SK-N-SH (cell line): ENCODE data around the gene GATM. TPM values are rescaled to one million over a fixed set of nuclear protein-coding genes. Genes with fewer than 3 reads are reported as not detected.

ENCODE experiments used
- CTCF ChIA-PET: fragments of 300-600, 350-600 bp; formaldehyde crosslinking; extraction: SDS; loops from one replicate; lab custom pipeline; 2021; lab: Yijun Ruan, JAX
- POLR2A ChIA-PET: fragments of 350-600 bp; sonication (Branson Sonifier 250); formaldehyde crosslinking; extraction: SDS; loops from one replicate; lab custom pipeline; 2020; ENCODE audit warnings: antibody characterized with exemption, inconsistent platforms; lab: Yijun Ruan, JAX
- DNase-seq: peaks from one replicate; pipeline ENCODE4 v3.0.0; 2012
- H2AFZ ChIP-seq: fragments of 200-600 bp; sonication (generic); 2 replicates; pipeline ENCODE4 v1.8.1; 2016; ENCODE audit warnings: antibody characterized with exemption, mild to moderate bottlenecking, low read depth
- H3F3A ChIP-seq: fragments of 200-600 bp; sonication (generic); replicated peaks from 2 replicates; pipeline ENCODE3; 2016; ENCODE audit warnings: antibody characterized with exemption, mild to moderate bottlenecking; ENCODE audit not compliant: insufficient read depth
- H3K27ac ChIP-seq, 2 experiments: fragments of 200-500 bp in 1 of 2; fragments of 200-600 bp in 1 of 2; sonication (Bioruptor generic) in 1 of 2; sonication (generic), shearing (Covaris generic) in 1 of 2; 2 replicates each; pipeline versions ENCODE4 v1.5.1 to v1.6.1; 2014 to 2016; ENCODE audit warnings: low read depth in 2 of 2, inconsistent platforms in 1 of 2, low read length in 1 of 2, mild to moderate bottlenecking in 1 of 2, mixed read lengths in 1 of 2
- H3K27me3 ChIP-seq: fragments of 200-600 bp; sonication (generic), shearing (Covaris generic); 2 replicates; pipeline ENCODE4 v1.6.1; 2016; ENCODE audit warnings: mixed run types; ENCODE audit not compliant: insufficient read depth
- H3K36me3 ChIP-seq, 2 experiments: fragments of 200-500 bp in 1 of 2; fragments of 200-600 bp in 1 of 2; sonication (Bioruptor generic) in 1 of 2; sonication (generic) in 1 of 2; replicated peaks in 1 of 2; 2 replicates each; pipeline versions ENCODE3 to v1.5.1; 2014 to 2016; ENCODE audit warnings: low read length in 1 of 2, mild to moderate bottlenecking in 1 of 2; ENCODE audit not compliant: insufficient read depth in 2 of 2, control insufficient read depth in 1 of 2
- H3K4me1 ChIP-seq, 2 experiments: fragments of 200-500 bp in 1 of 2; fragments of 200-600 bp in 1 of 2; sonication (Bioruptor generic) in 1 of 2; sonication (generic), shearing (Covaris generic) in 1 of 2; 2 replicates each; pipeline versions ENCODE4 v1.5.1 to v1.6.1; 2014 to 2016; ENCODE audit warnings: low read depth in 1 of 2, low read length in 1 of 2, mixed run types in 1 of 2; ENCODE audit not compliant: insufficient read depth in 2 of 2, control insufficient read depth in 1 of 2
- H3K4me2 ChIP-seq: fragments of 200-600 bp; sonication (generic), shearing (Covaris generic); 2 replicates; pipeline ENCODE4 v1.6.1; 2017; ENCODE audit warnings: mixed run types
- H3K4me3 ChIP-seq, 2 experiments: fragments of 200-500 bp in 1 of 2; fragments of 200-600 bp in 1 of 2; sonication (Bioruptor generic) in 1 of 2; sonication (generic), shearing (Covaris generic) in 1 of 2; 2 replicates each; pipeline versions ENCODE4 v1.5.1 to v1.8.1; 2014 to 2016; ENCODE audit warnings: low read depth in 2 of 2, inconsistent platforms in 1 of 2, low read length in 1 of 2, mild to moderate bottlenecking in 1 of 2, mixed read lengths in 1 of 2, moderate library complexity in 1 of 2
- H3K79me2 ChIP-seq: fragments of 200-600 bp; sonication (generic); 2 replicates; pipeline ENCODE4 v1.8.1; 2017; ENCODE audit warnings: mild to moderate bottlenecking; ENCODE audit not compliant: insufficient read depth
- H3K9ac ChIP-seq: fragments of 200-600 bp; sonication (generic); 2 replicates; pipeline ENCODE4 v1.6.1; 2017; ENCODE audit warnings: mixed run types
- H3K9me2 ChIP-seq: fragments of 200-600 bp; sonication (generic); 2 replicates; pipeline ENCODE4 v1.6.1; 2017; ENCODE audit warnings: mixed run types
- H3K9me3 ChIP-seq: fragments of 200-600 bp; sonication (generic); 2 replicates; pipeline ENCODE4 v1.6.1; 2017; ENCODE audit warnings: mixed run types, mild to moderate bottlenecking, moderate library complexity
- H4K20me1 ChIP-seq: fragments of 200-600 bp; sonication (generic); 2 replicates; pipeline ENCODE4 v1.6.1; 2017; ENCODE audit warnings: mild to moderate bottlenecking, mixed run types; ENCODE audit not compliant: insufficient read depth
- CHD2 ChIP-seq: fragments of 150-350 bp; IDR thresholded peaks from 2 replicates; pipeline ENCODE4 v1.6.1; 2018; ENCODE audit warnings: low read length; ENCODE audit not compliant: partially characterized antibody
- FOSL2 ChIP-seq: IDR thresholded peaks from 2 replicates; pipeline ENCODE4 v1.4.0; 2012; ENCODE audit warnings: low read depth, mild to moderate bottlenecking, moderate library complexity, borderline replicate concordance
- FOXM1 ChIP-seq: IDR thresholded peaks from 2 replicates; pipeline ENCODE4 v1.4.0; 2012; ENCODE audit warnings: low read depth, mild to moderate bottlenecking
- GABPA ChIP-seq: IDR thresholded peaks from 2 replicates; pipeline ENCODE4 v1.4.0; 2012; ENCODE audit warnings: low read depth, mild to moderate bottlenecking
- MXI1 ChIP-seq: IDR thresholded peaks from 2 replicates; pipeline ENCODE4 v1.6.1; 2012; ENCODE audit warnings: mild to moderate bottlenecking, low read depth, low read length, improper control_type of control experiment
- NFIC ChIP-seq: IDR thresholded peaks from 2 replicates; pipeline ENCODE4 v1.4.0; 2012; ENCODE audit warnings: borderline replicate concordance
- RAD21 ChIP-seq: IDR thresholded peaks from 2 replicates; pipeline ENCODE4 v1.6.1; 2012; ENCODE audit warnings: mild to moderate bottlenecking, low read length
- RXRA ChIP-seq: IDR thresholded peaks from 2 replicates; pipeline ENCODE4 v1.4.0; 2012; ENCODE audit warnings: low read depth, mild to moderate bottlenecking, borderline replicate concordance
- SIN3A ChIP-seq: IDR thresholded peaks from 2 replicates; pipeline ENCODE4 v1.6.1; 2012; ENCODE audit warnings: low read depth, mild to moderate bottlenecking, low read length, moderate library complexity, borderline replicate concordance
- TEAD4 ChIP-seq: IDR thresholded peaks from 2 replicates; pipeline ENCODE4 v1.4.0; 2012; ENCODE audit warnings: mild to moderate bottlenecking, borderline replicate concordance; ENCODE audit not compliant: insufficient read depth
- YY1 ChIP-seq: IDR thresholded peaks from 2 replicates; pipeline ENCODE4 v1.4.0; 2012; ENCODE audit warnings: low read depth, mild to moderate bottlenecking
- WGBS: methylation state at CpG from one replicate; pipeline ENCODE4 v1.1.6; 2017; ENCODE audit warnings: low lambda C conversion rate; 5-methylcytosine and 5-hydroxymethylcytosine counted together
- polyA plus RNA-seq, 3 experiments: library from polyadenylated mRNA; depleted of rRNA; stranded (reverse); fragments of >200 nt; gene quantifications; 2 replicates each; pipeline ENCODE4 v1.2.3, GENCODE V29; 2012
- TF ChIP-seq, protein P1 (sequence below): IDR thresholded peaks from 2 replicates; pipeline ENCODE4 v1.4.0; 2012; ENCODE audit warnings: low read depth, borderline replicate concordance

The GATM gene
- polyA plus RNA-seq, 1 of the 3 experiments (the other 2 are of a cell fraction), result 0.58 TPM

DNA sequence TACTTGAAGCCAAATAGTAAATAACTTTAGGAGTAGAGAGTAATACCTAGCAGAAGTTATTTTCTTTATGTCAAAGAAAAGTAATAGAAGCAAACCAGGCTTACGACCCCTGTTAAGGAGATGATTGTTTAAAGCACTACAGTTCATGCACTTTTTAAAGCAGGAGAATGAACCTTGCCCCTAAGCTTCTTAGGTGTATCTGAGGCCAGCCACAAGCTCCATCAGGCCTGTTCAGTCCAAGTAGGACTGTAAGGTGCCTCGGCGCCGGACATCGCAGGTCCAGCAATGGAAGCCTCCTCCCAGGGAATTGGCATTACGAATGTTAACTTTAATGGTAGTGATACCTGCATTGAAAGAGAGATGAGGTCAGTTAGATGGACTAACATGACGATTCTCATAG is 16.5 kb downstream of the GATM start:
- H3K27ac ChIP-seq, result no peak overlapping the region
- H3F3A ChIP-seq, result no peaks in the 10 kb centered on the region
- no peak for DNase-seq
- no peaks in the 10 kb centered on the region for H3K9me3 ChIP-seq
- 66% methylated on average over 7 of the region's 7 CpGs for WGBS
- H3K27me3 ChIP-seq, result no peaks in the 10 kb centered on the region
- H3K79me2 ChIP-seq, result no peaks in the 10 kb centered on the region
- no peak overlapping the region for H2AFZ ChIP-seq
- no peaks in the 10 kb centered on the region for H3K9me2 ChIP-seq
- no peaks in the 10 kb centered on the region for H3K36me3 ChIP-seq
- no peak overlapping the region for H3K4me2 ChIP-seq
- no peak overlapping the region for H3K4me3 ChIP-seq
- POLR2A ChIA-PET, result no interaction called here
- CTCF ChIA-PET, result no interaction called here
- no peaks in the 10 kb centered on the region for H4K20me1 ChIP-seq
- TF ChIP-seq CHD2 (no peak), RAD21 (no peak), MXI1 (no peak)
- TF ChIP-seq, protein P1, sequence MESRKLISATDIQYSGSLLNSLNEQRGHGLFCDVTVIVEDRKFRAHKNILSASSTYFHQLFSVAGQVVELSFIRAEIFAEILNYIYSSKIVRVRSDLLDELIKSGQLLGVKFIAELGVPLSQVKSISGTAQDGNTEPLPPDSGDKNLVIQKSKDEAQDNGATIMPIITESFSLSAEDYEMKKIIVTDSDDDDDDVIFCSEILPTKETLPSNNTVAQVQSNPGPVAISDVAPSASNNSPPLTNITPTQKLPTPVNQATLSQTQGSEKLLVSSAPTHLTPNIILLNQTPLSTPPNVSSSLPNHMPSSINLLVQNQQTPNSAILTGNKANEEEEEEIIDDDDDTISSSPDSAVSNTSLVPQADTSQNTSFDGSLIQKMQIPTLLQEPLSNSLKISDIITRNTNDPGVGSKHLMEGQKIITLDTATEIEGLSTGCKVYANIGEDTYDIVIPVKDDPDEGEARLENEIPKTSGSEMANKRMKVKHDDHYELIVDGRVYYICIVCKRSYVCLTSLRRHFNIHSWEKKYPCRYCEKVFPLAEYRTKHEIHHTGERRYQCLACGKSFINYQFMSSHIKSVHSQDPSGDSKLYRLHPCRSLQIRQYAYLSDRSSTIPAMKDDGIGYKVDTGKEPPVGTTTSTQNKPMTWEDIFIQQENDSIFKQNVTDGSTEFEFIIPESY, result no peak
- no peaks in the 10 kb centered on the region for H3K4me1 ChIP-seq
- no peak overlapping the region for H3K9ac ChIP-seq

DNA sequence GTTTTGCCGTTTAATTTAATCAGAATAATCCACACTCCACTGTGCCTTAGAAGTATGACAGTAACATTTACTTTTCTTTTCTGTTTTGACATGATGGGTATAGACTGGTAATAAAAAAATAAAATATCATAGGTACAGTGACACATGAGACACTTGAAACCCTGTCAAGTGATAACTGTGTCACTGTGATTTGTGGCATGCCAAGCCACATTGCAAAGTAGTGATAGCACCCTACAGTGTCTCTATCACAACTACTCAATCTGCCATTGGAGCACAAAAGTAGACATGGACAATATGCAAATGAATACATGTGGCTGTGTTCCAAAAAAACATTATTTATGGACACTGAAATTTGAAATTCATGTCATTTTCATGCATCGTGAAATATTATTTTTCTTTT is 22.5 kb downstream of the GATM start:
- WGBS, result 55% methylated on average over 2 of the region's 2 CpGs
- Histone ChIP-seq H3K79me2 (no peaks in the 10 kb centered on the region), H3K4me3 (no peak overlapping the region), H3K9me3 (no peaks in the 10 kb centered on the region), H4K20me1 (no peaks in the 10 kb centered on the region), H2AFZ (no peak overlapping the region), H3K27ac (no peak overlapping the region), H3F3A (no peaks in the 10 kb centered on the region), H3K9ac (no peak overlapping the region), H3K4me2 (no peak overlapping the region), H3K9me2 (no peaks in the 10 kb centered on the region), H3K36me3 (no peaks in the 10 kb centered on the region), H3K27me3 (no peaks in the 10 kb centered on the region), H3K4me1 (no peaks in the 10 kb centered on the region)
- ChIA-PET CTCF (no interaction called here), POLR2A (no interaction called here)
- TF ChIP-seq FOSL2 (no peak), GABPA (no peak), FOXM1 (no peak), RXRA (no peak), NFIC (no peak), SIN3A (no peak), TEAD4 (no peak), YY1 (no peak)
- TF ChIP-seq, protein P1, result no peak
- DNase-seq, result no peak
